22Rv1 (cell line): ENCODE data around the gene VEGFD.

Experiments used
- H3K27ac ChIP-seq: fragments of 450-650 bp; 2 replicates; pipeline ENCODE4 v1.5.1; 2017
- CTCF ChIP-seq: fragments of 450-650 bp; IDR thresholded peaks from 2 replicates; pipeline ENCODE4 v1.5.1; 2017; ENCODE audit warnings: mild to moderate bottlenecking
- ZFX ChIP-seq: fragments of 450-650 bp; IDR thresholded peaks from 2 replicates; pipeline ENCODE4 v1.6.1; 2017; ENCODE audit warnings: antibody characterized with exemption, borderline replicate concordance

Gene VEGFD

GRCh38 chrX:15416133-15416993 is 32.1 kb upstream of the VEGFD start:
- TF ChIP-seq ZFX (no peak), CTCF (no peak)

DNA sequence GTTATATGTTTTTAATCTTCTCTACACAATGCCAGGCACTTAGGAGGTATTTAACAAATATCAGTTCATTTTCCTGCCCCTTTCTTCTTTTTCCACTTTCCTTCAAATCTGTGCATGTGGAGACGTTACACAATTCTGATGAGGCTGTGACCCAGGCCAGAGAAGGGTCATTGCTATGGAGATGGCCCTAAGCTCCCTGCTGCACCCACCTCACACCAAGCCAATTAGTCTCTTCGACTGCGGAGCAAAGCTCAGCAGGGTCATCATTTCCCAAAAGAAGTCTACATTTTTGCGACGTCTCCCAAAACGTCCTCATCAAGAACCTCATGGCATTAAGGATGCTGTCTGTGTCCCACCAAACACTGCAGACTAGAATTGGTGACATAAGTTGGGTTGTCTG is 28.9 kb upstream of the VEGFD start:
- TF ChIP-seq ZFX (no peak), CTCF (no peak)

More at GRCh38 chrX:15416133-15416993, 32.1 kb upstream of the VEGFD start:
- no peak overlapping the region for H3K27ac ChIP-seq

GRCh38 chrX:15410947-15411346 is 26.7 kb upstream of the VEGFD start:
- TF ChIP-seq CTCF, result no peak
- no peak for TF ChIP-seq ZFX

More for the DNA sequence above, 28.9 kb upstream of the VEGFD start:
- no peak overlapping the region for H3K27ac ChIP-seq

DNA sequence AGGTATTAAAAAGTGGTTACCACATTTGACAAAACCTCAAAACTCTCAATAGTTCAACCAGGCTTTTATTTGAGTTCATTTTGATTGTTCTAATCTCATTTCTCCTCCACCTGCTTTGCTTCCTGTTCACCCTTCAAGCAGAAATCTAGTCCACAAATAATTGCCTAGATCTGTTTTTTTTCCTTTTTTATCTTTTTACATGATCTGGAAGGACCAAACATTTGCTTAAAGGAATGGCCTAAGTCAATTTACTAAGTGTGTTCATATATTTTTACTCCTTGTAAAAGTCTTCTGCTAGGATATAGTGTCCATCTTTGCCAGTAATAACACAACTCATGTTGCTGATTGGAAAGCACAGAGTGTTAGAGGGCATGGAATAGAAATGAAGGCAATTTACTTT is 26.2 kb upstream of the VEGFD start:
- TF ChIP-seq ZFX (no peak), CTCF (no peak)
- H3K27ac ChIP-seq, result no peak overlapping the region

More at GRCh38 chrX:15410947-15411346, 26.7 kb upstream of the VEGFD start:
- no peak overlapping the region for H3K27ac ChIP-seq

DNA sequence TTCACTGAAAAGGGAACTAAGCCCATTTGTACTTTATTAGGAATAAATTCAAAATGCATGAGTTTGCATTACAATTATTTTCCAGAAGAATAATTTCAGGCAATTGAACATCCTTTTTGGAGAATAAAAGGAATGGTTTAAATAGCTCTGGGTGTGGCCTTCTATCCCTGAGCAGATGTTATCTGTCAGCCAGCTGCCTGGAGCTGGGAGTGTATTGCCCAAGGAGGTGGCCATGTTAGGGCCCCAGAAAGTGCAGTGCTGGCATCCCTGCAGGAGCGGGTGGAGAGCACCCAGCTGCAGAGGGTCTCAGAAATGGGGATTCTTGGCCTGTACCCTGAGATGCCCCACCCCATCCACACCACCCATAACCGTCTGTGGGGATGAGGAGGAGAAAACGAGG is 21.6 kb upstream of the VEGFD start:
- TF ChIP-seq ZFX (no peak), CTCF (no peak)
- H3K27ac ChIP-seq, result no peak overlapping the region

GRCh38 chrX:15404401-15405096 is 20.3 kb upstream of the VEGFD start:
- TF ChIP-seq CTCF (no peak), ZFX (no peak)
- no peak overlapping the region for H3K27ac ChIP-seq

- H3K27ac ChIP-seq, result no peak overlapping the region
- TF ChIP-seq CTCF (no peak), ZFX (no peak)
Observed at GRCh38 chrX:15401378-15401777, 17.2 kb upstream of the VEGFD start.
